Ascending aorta (tissue), 2 donors: Measurements from ENCODE around the gene PLAAT4. TPM values are rescaled to one million over a fixed set of nuclear protein-coding genes. Genes with fewer than 3 reads are reported as not detected.
"Not testable (repeated sequence)": the region's sequence is repeated elsewhere in the genome, so short reads cannot be mapped to it uniquely, and the experiment has no call there.

Source experiments
- DNase-seq, 2 donors: peaks; one replicate each; pipeline ENCODE4 v3.0.0-alpha.2; 2019; ENCODE audit warnings: low spot score in 2 of 2
- H3K27ac ChIP-seq, 2 donors: fragments of 200-600 bp; sonication (generic); one replicate each; pipeline ENCODE4 v1.5.1; 2016 to 2017; ENCODE audit warnings: mild to moderate bottlenecking in 1 of 2
- H3K27me3 ChIP-seq: fragments of 200-600 bp; sonication (generic); one replicate; pipeline ENCODE4 v1.5.1; 2017
- H3K36me3 ChIP-seq, 2 donors: fragments of 200-600 bp; sonication (generic); one replicate each; pipeline ENCODE4 v1.5.1; 2016
- H3K4me1 ChIP-seq, 2 donors: fragments of 200-600 bp; sonication (generic); one replicate each; pipeline ENCODE4 v1.5.1; 2016 to 2017; ENCODE audit warnings: mild to moderate bottlenecking in 1 of 2
- H3K4me3 ChIP-seq, 2 donors: fragments of 200-600 bp; sonication (generic); one replicate each; pipeline ENCODE4 v1.5.1; 2016 to 2017; ENCODE audit warnings: mild to moderate bottlenecking in 1 of 2
- H3K9me3 ChIP-seq, 2 donors: fragments of 200-600 bp; sonication (generic); one replicate each; pipeline ENCODE4 v1.5.1; 2016
- CTCF ChIP-seq, 3 experiments: fragments of 200-600 bp in 2 of 3; fragments of 450-650 bp in 1 of 3; sonication (generic) in 2 of 3; IDR thresholded peaks; one replicate each; pipeline ENCODE4 v1.5.1; 2016 to 2019; ENCODE audit warnings: antibody characterized with exemption in 3 of 3, mild to moderate bottlenecking in 1 of 3, moderate library complexity in 1 of 3
- intact Hi-C: fragments of 100-400 bp; cut with DNase I; formaldehyde crosslinking; loops from one replicate; pipeline ENCODE4 v1.15.1; 2023
- total RNA-seq: library from RNA; depleted of rRNA; stranded (reverse); fragments of >200 nt; gene quantifications from one replicate; pipeline ENCODE4 v1.1.0, GENCODE V29; 2016

PLAAT4 gene
- total RNA-seq, 1 donor from 2014 or later = 1.1 TPM

DNA sequence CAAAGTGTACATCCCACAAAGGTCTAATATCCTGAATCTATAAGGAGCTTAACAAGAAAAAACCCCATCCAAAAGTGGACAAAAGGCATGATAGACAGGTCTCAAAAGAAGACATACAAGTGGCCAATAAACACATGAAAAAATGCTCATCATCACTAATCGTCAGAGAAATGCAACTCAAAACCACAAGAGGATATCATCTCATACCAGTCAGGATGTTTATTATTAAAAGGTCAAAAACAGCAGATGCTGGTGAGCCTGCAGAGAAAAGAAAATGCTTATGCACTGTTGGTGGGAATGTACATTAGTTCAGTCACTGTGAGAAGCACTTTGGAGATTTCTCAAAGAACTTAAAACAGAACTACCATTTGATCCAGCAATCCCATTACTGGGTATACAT is 18.1 kb upstream of the PLAAT4 start:
- Histone ChIP-seq H3K27me3 (no peaks in the 10 kb centered on the region), H3K4me3 (no peak overlapping the region), H3K9me3 (peaks cover 0 to 6% of the 10 kb centered on the region in 2 donors), H3K4me1 (no peaks in the 10 kb centered on the region), H3K27ac (no peak overlapping the region), H3K36me3 (no peaks in the 10 kb centered on the region)
- DNase-seq = no peak
- no peak for TF ChIP-seq CTCF (IDR thresholded peaks at IDR 0.05)
- intact Hi-C loops = no loop called here

- no peak for DNase-seq
- Histone ChIP-seq H3K4me1 (no peaks in the 10 kb centered on the region), H3K27me3 (no peaks in the 10 kb centered on the region), H3K27ac (no peak overlapping the region), H3K4me3 (no peak overlapping the region), H3K36me3 (no peaks in the 10 kb centered on the region), H3K9me3 (peaks cover 0 to 6% of the 10 kb centered on the region in 2 donors)
- intact Hi-C loops = no loop called here
- TF ChIP-seq CTCF (IDR thresholded peaks at IDR 0.05) = no peak
Measured at GRCh38 chr11:63520606-63521170, 15.9 kb upstream of the PLAAT4 start.

GRCh38 chr11:63521896-63522295 is 14.7 kb upstream of the PLAAT4 start:
- Histone ChIP-seq H3K36me3 (no peaks in the 10 kb centered on the region), H3K9me3 (peaks cover 0 to 6% of the 10 kb centered on the region in 2 donors), H3K4me1 (no peaks in the 10 kb centered on the region), H3K27me3 (no peaks in the 10 kb centered on the region), H3K4me3 (no peak overlapping the region), H3K27ac (no peak overlapping the region)
- intact Hi-C loops = no loop called here
- DNase-seq = no peak
- no peak for TF ChIP-seq CTCF (IDR thresholded peaks at IDR 0.05)

- no peaks in the 10 kb centered on the region for H3K27me3 ChIP-seq
- H3K4me1 ChIP-seq = no peaks in the 10 kb centered on the region
- intact Hi-C loops = no loop called here
- H3K9me3 ChIP-seq = peaks cover 0 to 6% of the 10 kb centered on the region in 2 donors
- no peak overlapping the region for H3K27ac ChIP-seq
- DNase-seq = no peak
- H3K36me3 ChIP-seq = no peaks in the 10 kb centered on the region
- no peak overlapping the region for H3K4me3 ChIP-seq
- no peak for TF ChIP-seq CTCF (IDR thresholded peaks at IDR 0.05)
Measured at GRCh38 chr11:63523151-63523550, 13.5 kb upstream of the PLAAT4 start.

DNA sequence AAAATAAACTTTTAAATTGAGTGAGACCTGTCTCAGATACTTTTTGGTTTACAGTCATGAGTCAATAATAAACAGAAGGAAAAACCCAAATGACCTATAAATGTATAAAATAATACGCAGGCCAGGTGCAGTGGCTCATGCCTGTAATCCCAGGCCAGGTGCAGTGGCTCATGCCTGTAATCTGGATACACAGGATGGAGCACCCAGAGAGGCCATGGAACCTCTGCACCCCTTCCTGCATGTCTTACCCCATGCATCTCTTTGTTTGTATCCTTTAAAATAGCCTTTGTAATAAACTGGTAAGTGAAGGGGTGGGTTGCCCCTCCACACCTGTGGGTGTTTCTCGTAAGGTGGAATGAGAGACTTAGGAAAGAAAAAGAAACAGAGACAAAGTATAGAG is 8.9 kb upstream of the PLAAT4 start:
- TF ChIP-seq CTCF (IDR thresholded peaks at IDR 0.05) = no peak
- H3K27ac ChIP-seq = no peak overlapping the region
- H3K9me3 ChIP-seq = peaks cover 0 to 5% of the 10 kb centered on the region in 2 donors
- no peaks in the 10 kb centered on the region for H3K36me3 ChIP-seq
- no peaks in the 10 kb centered on the region for H3K27me3 ChIP-seq
- no peak for DNase-seq
- peaks cover 0 to 6% of the 10 kb centered on the region in 2 donors for H3K4me1 ChIP-seq
- H3K4me3 ChIP-seq = no peak overlapping the region
- intact Hi-C loops = no loop called here

GRCh38 chr11:63528156-63528555 is 8.5 kb upstream of the PLAAT4 start:
- H3K4me3 ChIP-seq, H3K4me1 ChIP-seq, intact Hi-C loops, H3K9me3 ChIP-seq, H3K27me3 ChIP-seq, H3K36me3 ChIP-seq, DNase-seq, H3K27ac ChIP-seq: not testable (repeated sequence)

DNA sequence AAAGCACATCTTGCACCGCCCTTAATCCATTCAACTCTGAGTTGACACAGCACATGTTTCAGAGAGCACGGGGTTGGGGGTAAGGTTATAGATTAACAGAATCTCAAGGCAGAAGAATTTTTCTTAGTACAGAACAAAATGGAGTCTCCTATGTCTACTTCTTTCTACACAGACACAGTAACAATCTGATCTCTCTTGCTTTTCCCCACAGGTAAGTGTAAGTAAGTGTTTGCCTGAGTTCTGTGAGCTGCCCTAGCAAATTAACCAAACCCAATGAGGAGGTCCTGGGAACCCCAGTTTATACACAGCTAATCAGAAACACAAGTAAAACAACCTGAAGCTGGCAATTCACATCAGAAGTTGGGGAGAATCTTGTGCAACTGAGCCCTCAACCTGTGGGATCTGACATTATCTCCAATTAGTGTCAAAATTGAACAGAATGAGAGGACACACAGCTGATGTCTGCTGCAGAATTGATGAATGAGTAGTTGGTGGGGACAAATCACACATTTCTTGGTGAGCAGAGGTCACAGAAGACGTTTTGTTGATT is 7.8 kb upstream of the PLAAT4 start:
- intact Hi-C loops, H3K27me3 ChIP-seq, H3K9me3 ChIP-seq, DNase-seq, H3K4me3 ChIP-seq, H3K36me3 ChIP-seq, H3K27ac ChIP-seq, H3K4me1 ChIP-seq: not testable (repeated sequence)

GRCh38 chr11:63529373-63529772 is 7.2 kb upstream of the PLAAT4 start:
- H3K4me3 ChIP-seq, H3K4me1 ChIP-seq, H3K36me3 ChIP-seq, H3K27ac ChIP-seq, intact Hi-C loops, H3K9me3 ChIP-seq, H3K27me3 ChIP-seq, DNase-seq: not testable (repeated sequence)
